ENCODE data around the gene LYRM1.
"Not testable (repeated sequence)": the region's sequence is repeated elsewhere in the genome, so short reads cannot be mapped to it uniquely, and the experiment has no call there.

LYRM1 gene

GRCh38 chr16:20903899-20904506 lies 3.4 kb downstream of the LYRM1 start:
- no peak for DNase-seq

DNA sequence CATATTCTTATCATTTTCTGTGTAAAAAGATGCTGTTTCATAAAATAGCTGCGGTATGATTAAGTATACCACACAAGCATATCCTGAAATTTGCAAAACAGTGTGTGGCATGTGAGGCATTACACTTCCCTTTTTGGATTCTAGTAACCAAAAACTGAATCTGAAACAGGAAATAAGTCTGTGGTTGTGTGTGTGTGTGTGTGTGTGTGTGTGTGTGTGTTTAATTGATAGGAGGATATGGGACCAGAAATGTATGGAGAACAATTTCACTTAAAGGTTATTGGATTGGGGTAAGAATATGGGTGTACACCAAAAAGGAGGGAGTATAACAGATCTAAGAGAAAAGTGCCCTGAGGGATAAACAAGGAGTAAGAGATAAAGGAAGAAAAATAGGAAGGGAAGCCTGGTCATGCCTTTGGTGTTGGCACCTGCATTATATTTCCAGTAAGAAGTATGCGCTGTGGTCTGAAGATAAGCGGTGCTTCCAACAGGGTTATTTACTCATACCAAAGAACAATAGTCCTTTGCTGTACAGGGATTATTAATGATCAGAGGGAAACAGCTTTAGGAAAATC lies 4.0 kb downstream of the LYRM1 start:
- DNase-seq, result peak; percentile 54

GRCh38 chr16:20905576-20905975 lies 5.0 kb downstream of the LYRM1 start:
- no peak for DNase-seq

DNA sequence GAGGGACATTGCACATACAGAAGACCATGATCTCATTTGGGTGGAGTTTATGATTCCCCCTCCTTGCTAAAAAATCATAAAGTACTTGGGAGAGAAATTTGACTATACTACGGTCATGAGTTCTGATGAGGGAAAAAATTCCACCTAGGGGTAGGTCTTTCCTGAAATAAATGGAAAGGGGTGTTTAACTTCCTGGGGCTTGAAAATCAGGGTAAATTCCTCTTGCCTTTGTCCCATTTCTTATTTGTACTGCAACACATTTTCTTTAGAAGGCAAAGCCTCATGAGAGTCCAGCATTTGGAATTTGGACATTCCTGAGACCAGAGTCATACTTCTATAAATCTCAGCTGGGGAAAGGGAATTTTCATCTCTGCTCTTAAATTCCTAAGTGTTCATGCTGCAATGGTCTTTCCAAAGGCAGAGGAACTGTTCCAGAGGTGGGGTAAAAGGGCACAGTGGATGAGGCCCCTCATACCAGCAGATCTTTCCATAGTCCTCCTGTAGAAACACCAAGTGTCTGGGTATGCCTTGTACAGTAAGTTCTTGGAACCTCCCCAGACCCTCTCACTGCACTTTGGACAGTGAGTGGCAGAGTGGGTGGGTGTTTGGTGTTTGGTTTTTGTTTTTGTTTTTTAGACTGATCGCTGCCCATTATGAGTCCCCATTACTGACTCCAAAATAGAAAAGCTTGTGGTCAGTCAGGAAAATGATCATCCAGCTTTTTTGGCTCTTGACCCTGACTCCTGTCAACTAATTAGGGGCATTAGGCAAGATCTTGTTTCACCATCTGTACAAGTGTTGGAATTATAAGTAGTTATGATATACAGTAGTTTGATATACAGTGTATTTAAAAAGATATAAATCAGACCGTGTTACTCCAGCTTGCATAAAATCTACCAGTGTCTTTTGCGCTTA lies 6.0 kb downstream of the LYRM1 start:
- no peak for DNase-seq

DNA sequence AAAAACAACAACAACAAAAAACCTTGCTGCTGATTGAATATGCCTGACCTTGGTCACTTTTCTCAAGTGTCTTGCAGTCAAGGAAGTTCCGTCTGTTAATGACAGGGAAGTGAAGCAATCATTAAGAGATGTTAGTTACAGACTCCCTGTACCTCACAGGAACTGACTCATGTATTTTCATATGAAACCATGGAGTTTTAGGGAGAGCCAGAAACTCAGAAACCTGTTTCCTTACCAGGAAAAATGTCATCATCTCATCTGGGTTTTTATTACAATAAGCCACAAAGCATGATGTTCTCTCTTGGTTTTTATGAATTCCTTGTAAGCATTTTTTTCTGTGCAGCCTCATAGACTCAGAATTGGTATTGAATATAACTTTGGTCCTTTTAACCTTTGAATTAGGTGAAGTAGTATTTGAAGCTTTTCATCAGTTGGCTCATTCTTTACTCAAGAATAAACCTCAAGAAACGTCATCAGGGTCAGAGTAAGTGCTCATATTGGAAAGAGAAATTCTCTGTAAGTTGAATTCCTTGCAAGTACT lies 10.3 kb downstream of the LYRM1 start:
- DNase-seq, result no peak

GRCh38 chr16:20911361-20911760 lies 10.8 kb downstream of the LYRM1 start:
- DNase-seq, result no peak

DNA sequence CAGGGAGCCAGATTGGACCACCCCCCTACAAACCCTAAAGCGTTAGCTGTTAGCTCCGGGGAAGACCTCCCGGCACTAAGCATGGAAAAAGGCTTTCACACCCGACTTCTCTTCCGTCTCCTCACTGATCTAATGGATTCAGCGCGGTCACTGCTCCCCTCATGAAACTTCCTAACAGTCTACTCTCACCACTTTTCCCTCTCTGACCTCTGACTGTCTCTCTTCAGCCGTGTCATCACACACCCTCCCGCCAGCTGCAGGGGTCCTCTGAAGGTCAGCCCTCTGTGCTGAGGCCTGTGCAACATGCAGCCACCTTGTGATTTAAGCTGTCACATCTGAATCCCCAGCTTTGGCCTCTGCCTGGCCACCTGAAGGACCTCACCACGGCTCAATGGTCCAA lies 15.7 kb downstream of the LYRM1 start:
- DNase-seq, result no peak

DNA sequence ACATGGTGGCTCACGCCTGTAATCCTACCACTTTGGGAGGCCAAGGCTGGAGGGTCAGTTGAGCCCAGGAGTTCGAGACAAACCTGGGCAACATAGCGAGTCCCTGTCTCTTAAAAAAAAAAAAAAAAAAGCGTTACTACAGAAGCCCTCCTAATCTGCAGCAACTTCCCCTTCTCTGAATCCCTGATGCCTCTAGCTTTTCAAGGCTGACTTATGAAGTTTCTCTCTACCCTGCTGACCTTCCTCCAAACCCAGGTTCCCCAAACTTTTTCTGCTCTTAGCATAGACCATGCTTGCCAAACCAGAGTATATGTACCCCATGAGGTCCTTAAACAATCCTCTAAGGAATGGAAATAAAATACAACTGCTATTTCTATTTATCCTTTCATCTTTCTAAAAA lies 16.4 kb downstream of the LYRM1 start:
- DNase-seq, result no peak

DNA sequence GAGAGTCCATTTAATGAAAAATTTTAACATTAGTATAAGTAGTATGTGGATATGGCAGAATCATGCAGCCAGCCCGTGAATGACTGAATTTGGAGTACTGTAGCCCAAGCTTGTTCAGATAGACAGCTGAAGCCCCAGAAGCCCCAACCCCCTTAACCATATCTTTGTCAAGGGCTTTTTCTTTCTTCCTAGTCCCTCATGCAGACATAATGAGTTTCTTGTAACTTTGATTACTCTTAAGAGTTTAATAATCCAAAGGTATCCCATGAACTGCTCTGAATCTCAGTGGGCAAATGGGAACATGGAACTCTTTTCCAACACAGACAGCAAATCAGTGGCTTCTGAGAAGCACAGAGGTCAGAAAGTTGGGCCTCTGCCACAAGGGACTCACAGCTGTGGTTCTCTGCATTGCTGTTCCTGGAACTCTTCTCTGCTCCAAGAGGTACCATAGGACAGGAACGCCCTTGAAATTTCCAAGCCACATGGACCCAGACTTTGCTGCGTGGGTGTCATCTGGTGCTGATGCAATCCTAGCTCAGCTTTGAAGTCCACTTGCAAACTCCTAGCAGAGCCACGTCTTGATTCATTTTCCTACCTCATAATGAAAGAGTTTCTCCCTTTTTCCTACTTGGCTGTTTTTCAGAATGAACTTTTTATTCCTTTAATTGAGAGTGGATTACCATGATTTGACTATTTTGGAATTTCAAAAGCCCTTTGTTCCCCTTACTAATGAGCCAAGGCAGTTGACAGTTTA lies 18.1 kb downstream of the LYRM1 start:
- no peak for DNase-seq

DNA sequence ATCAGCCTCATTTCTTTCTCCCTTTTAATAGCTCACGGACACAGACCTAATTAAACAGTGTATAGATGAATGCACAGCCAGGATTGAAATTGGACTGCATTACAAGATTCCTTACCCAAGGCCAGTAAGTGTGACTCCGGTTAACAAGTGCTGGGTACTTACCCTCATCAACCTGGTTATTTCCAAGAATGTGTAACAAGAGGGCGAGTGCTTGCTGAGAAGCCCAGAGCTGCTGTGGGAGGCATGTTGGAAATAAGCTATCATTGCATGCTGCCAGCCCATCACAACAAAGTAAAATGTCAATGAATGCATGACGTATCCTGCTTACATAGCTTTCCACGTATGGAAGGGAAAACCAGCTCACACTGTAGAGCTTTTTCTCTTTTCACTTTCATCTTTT lies 19.5 kb downstream of the LYRM1 start:
- no peak for DNase-seq

GRCh38 chr16:20920799-20921198 lies 20.2 kb downstream of the LYRM1 start:
- DNase-seq, result no peak

- DNase-seq, result no peak
Observed at GRCh38 chr16:20923876-20924275, 23.3 kb downstream of the LYRM1 start.

- no peak for DNase-seq
Observed at GRCh38 chr16:20925751-20926150, 25.2 kb downstream of the LYRM1 start.

DNA sequence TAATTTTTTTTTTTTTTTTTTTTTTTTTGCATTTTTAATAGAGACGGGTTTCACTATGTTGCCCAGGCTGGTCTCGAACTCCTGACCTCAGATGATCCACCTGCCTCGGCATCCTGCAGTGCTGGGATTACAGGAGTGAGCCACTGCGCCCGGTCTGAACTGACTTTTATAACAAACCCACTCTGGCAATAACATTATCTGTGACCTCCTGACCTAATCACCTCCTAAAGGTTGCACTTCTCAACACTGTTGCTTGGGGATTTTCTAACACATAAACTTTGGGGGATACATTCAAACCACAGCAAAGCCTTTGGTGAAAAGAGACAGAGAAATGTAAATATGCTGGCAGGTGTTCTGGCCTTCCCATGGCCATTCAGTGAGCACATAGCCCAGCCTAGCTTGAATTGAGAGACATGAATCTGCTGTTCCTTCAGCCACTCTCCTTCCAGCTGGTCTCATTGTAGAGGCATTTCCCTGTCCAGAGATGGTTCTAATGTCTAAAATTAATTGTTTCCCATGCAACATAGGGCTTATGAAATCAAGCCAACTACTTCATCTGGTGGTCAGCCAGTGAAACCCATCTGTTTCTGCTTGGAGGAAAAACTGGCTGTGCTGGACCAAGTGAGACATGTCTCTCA lies 28.3 kb downstream of the LYRM1 start:
- no peak for DNase-seq

- not testable (repeated sequence) for DNase-seq
Observed at GRCh38 chr16:20929676-20930364, 29.2 kb downstream of the LYRM1 start.

GRCh38 chr16:20930365-20930690 lies 29.8 kb downstream of the LYRM1 start:
- no peak for DNase-seq

DNA sequence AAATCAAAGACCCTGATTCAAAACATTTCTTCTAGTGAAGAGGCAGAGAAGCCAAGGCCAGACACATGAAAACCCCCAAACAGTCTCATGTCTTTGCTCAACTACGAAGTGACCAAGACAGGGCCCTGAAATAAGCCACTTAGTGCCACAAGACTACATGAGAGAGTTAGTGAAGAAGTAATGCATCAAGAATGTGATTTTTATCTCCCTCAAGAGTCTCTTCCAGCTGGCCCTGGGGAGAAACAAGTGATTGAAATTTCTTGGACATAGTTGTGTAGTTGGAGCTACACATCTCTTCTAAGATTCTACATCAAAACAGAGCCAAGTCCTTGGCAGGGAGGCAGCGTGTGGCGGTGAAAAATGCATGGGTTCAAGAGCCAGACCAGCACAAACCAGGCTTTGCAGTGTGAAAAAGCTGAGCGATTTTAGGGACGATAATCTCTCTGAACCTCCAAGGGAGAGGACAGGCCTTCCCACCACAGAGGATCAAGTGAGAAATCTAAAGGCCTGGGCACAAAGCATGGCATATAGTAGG lies 30.6 kb downstream of the LYRM1 start:
- DNase-seq, result no peak

DNA sequence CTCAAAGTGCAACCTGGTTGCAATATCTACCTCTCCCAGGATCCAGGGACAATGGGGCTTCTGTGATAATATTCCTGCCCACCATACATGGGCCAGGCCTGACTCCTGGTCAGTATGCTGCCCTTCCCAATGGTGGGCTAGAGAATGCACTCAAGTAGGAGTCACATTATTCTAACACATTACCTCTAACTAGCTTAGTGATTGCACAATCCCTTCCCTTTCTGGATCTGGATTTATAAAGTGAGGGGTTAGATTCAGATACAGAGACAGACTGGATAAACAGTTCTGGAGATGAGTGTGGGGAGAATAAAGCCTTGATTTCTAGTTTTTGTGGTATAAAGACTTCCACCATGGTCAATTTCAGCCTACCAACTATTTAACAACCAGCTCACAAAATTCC lies 33.0 kb downstream of the LYRM1 start:
- no peak for DNase-seq

- DNase-seq, result no peak
Observed at GRCh38 chr16:20937736-20938135, 37.2 kb downstream of the LYRM1 start.

DNA sequence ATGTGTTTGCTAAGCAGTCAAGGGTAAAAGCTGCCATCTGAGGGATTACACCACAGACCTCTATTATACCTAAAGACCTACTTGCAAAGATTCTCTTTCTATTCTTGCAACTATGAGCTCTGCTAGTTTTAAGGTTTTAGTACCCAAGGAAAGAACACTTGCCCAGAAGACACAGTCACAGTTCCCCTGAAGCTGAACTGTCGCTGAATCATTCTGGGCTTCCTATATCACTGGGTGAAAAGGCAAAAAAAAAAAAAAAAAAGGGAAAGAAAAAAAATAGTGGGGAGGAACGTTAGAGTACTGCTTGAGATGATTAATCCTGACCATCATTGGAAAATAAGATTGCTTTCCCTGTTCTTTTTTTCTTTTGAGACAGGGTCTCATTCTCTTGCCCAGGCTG lies 37.9 kb downstream of the LYRM1 start:
- no peak for DNase-seq

DNA sequence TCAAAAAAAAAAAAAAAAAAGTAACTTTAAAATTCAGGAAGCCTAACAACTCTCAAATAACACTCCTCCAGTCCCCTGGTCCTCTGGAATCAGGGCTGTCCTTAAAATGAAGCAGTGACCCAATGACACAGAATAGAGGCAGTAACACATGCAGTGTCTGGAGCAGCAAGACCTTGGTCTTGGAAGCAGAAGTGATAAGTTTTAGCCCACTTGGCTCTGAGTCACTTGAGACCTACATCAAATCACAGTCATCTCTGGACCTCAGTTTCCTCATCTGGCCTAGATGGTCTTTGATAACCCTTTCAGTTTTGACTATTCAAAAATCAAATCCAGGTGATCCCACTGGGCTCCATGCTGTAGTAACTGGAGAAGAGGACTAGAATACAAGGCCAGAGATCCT lies 39.0 kb downstream of the LYRM1 start:
- no peak for DNase-seq

Measured in NCI-H2029 treated with DMSO at 0.1 percent for 48 hours (cell line).